ENCODE data around the gene NTN5. TPM values are rescaled to one million over a fixed set of nuclear protein-coding genes. Genes with fewer than 3 reads are reported as not detected.

Gene NTN5
- total and polyA plus RNA-seq, 9 of the 15 experiments (the other 6 are each of a cell fraction or from before 2014, with no cell fraction given) = not detected

- TF ChIP-seq MNT (conservative IDR thresholded peaks at IDR 0.05) (0 out of 4 replicates have a peak, but pooled peaks of 1 of the 2 experiments have one; percentile 21), SNAPC5 (CRISPR knock-in tag; IDR thresholded peaks at IDR 0.05) (no peak), PKNOX1 (IDR thresholded peaks at IDR 0.05) (no peak), ARID3B (CRISPR knock-in tag; IDR thresholded peaks at IDR 0.05; ENCODE audit: borderline replicate concordance) (no peak), TFAM (CRISPR knock-in tag; conservative IDR thresholded peaks at IDR 0.05) (no peak), ZNF639 (CRISPR knock-in tag; conservative IDR thresholded peaks at IDR 0.05 in 1 of 2, IDR thresholded peaks at IDR 0.05 in 1 of 2) (peak in 1 of 2 experiments; percentile 58; a peak in 1 of 4 replicates), DDX20 (tag; IDR thresholded peaks at IDR 0.05; ENCODE audit: low read depth) (no peak), BRD9 (IDR thresholded peaks at IDR 0.05; ENCODE audit: low read depth, partially characterized antibody) (no peak), ZNF239 (CRISPR knock-in tag; IDR thresholded peaks at IDR 0.05) (no peak), TFAP4 (CRISPR knock-in tag; IDR thresholded peaks at IDR 0.05; ENCODE audit: borderline replicate concordance) (peak; percentile 97), GABPB2 (CRISPR knock-in tag; conservative IDR thresholded peaks at IDR 0.05) (no peak), L3MBTL2 (IDR thresholded peaks at IDR 0.05) (peak; percentile 61), USF1 (CRISPR knock-in tag; IDR thresholded peaks at IDR 0.05) (peak; percentile 74), BHLHE40 (IDR thresholded peaks at IDR 0.05; ENCODE audit: low read length) (peak; percentile 77), ZBTB17 (CRISPR knock-in tag; IDR thresholded peaks at IDR 0.05) (no peak), TFE3 (CRISPR knock-in tag; IDR thresholded peaks at IDR 0.05) (peak; percentile 14; the same call in 1 of the 2 replicates), ETV5 (CRISPR knock-in tag; IDR thresholded peaks at IDR 0.05; ENCODE audit: low read depth) (no peak)
These were observed 8.3 kb upstream of the NTN5 start (continued) for GRCh38 chr19:48681127-48681470.
